ENCODE data around the gene SV2A.

DNA sequence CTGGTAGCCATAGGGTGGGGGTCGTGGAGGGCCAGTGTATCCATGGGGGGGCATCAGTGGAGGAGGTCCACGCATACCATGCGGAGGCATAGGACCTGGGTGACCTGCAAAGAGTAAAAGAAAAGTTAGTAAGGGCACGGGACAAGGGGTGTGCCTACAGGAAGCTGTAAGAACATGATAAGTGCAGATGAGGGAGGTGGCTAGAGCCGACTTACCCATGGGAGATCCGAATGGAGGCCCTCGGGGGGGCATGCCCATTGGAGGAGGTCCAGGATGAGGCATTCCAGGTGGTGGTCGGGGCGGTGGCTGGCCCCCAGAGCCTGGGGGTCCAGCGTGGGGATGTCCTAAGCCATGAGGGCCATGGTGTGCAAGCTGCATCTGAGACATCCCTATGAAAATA is 6.0 kb upstream of the SV2A start:
- no peak for TF ChIP-seq EZH2 (IDR thresholded peaks at IDR 0.05; ENCODE audit: borderline replicate concordance, low read depth, low read length, poor library complexity, severe bottlenecking)
- TF ChIP-seq, protein P1, sequence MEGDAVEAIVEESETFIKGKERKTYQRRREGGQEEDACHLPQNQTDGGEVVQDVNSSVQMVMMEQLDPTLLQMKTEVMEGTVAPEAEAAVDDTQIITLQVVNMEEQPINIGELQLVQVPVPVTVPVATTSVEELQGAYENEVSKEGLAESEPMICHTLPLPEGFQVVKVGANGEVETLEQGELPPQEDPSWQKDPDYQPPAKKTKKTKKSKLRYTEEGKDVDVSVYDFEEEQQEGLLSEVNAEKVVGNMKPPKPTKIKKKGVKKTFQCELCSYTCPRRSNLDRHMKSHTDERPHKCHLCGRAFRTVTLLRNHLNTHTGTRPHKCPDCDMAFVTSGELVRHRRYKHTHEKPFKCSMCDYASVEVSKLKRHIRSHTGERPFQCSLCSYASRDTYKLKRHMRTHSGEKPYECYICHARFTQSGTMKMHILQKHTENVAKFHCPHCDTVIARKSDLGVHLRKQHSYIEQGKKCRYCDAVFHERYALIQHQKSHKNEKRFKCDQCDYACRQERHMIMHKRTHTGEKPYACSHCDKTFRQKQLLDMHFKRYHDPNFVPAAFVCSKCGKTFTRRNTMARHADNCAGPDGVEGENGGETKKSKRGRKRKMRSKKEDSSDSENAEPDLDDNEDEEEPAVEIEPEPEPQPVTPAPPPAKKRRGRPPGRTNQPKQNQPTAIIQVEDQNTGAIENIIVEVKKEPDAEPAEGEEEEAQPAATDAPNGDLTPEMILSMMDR (conservative IDR thresholded peaks at IDR 0.05; ENCODE audit: low read depth, low read length): no peak
